Esophagus muscularis mucosa (tissue), 4 donors: ENCODE data around the gene TSEN54.
A peak's percentile ranks its signal among the peaks of the same experiment; 100 is the strongest.

Experiments
- EP300 ChIP-seq: sonication (generic); formaldehyde crosslinking; IDR thresholded peaks from one replicate; pipeline ENCODE4 v1.6.1; 2017; ENCODE audit warnings: antibody characterized with exemption
- POLR2A ChIP-seq: fragments of 450-650 bp; IDR thresholded peaks from one replicate; pipeline ENCODE4 v1.6.1; 2017; ENCODE audit warnings: antibody characterized with exemption, moderate library complexity, mild to moderate bottlenecking, low read depth
- POLR2AphosphoS5 ChIP-seq, 2 donors: sonication (generic); formaldehyde crosslinking; IDR thresholded peaks; one replicate each; pipeline ENCODE4 v1.6.1; 2017; ENCODE audit warnings: antibody characterized with exemption in 2 of 2
- TF ChIP-seq, protein P1 (sequence below), 3 experiments: fragments of 200-600 bp in 2 of 3; fragments of 450-650 bp in 1 of 3; sonication (generic) in 2 of 3; IDR thresholded peaks; one replicate each; pipeline ENCODE4 v1.5.1; 2017 to 2019; ENCODE audit warnings: antibody characterized with exemption in 3 of 3, mild to moderate bottlenecking in 2 of 3, moderate library complexity in 1 of 3

DNA sequence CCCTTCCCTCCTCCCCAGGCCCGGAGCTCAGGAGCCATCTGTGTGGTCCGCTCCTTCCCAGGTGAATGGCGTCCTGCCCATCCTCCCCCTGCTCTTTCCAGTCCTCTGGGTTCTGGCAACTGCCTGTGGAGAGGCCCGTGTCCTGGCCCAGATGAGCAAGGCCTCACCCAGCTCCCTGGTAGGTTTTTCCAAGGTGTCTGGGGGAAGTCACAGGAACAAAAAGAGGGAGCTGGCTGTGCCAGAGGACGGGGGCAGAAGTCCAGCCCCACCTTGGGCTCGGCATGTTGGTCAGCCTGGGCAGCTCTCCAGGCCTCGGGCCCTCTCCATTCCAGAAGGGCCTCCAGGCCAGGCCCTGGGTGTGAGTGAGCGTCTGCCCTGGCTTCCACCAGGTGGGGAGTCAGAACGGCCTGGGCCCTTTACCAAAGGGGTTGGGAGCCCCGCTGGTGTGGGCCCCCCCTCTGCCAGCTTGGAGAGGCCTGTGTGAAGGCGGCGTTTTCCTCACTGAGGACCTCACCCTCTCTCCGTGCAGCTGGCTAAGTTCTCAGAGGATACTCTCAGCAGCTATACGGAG is 26.1 kb upstream of the TSEN54 start:
- TF ChIP-seq POLR2AphosphoS5 (IDR thresholded peaks at IDR 0.05) = peak in 1 of 2 donors; percentile 3
- TF ChIP-seq POLR2A = no peak
- TF ChIP-seq, protein P1, sequence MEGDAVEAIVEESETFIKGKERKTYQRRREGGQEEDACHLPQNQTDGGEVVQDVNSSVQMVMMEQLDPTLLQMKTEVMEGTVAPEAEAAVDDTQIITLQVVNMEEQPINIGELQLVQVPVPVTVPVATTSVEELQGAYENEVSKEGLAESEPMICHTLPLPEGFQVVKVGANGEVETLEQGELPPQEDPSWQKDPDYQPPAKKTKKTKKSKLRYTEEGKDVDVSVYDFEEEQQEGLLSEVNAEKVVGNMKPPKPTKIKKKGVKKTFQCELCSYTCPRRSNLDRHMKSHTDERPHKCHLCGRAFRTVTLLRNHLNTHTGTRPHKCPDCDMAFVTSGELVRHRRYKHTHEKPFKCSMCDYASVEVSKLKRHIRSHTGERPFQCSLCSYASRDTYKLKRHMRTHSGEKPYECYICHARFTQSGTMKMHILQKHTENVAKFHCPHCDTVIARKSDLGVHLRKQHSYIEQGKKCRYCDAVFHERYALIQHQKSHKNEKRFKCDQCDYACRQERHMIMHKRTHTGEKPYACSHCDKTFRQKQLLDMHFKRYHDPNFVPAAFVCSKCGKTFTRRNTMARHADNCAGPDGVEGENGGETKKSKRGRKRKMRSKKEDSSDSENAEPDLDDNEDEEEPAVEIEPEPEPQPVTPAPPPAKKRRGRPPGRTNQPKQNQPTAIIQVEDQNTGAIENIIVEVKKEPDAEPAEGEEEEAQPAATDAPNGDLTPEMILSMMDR (IDR thresholded peaks at IDR 0.05) = no peak
- TF ChIP-seq EP300 = no peak
